ENCODE results near the gene STK38L. TPM values are rescaled to one million over a fixed set of nuclear protein-coding genes. Genes with fewer than 3 reads are reported as not detected.

STK38L gene
- total and polyA plus RNA-seq, 2 of the 8 experiments (the other 6 are each of a cell fraction or from before 2014, with no cell fraction given) = 8.1 to 63.6 TPM

DNA sequence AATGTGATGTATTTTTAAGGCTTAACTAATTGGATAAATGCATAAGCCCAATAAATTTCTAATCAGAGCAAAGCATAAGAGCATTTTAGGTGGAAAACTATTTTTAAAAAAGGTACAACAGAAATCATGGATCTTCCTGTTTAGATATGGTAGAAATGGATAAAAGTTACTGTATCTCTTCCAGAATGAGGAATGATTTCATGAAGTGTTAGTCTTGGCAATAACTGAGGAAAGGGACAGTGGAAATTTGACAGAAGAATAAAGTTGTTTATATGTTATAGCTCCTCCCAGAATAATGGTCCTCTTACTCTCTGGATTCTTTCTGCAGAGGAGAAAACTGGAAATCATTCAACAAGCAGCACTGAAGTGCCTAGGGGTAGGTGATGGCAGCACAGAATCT lies 56.1 kb downstream of the STK38L start:
- H3K79me2 ChIP-seq (ENCODE audit: control insufficient read depth in 1 of 2, insufficient read depth in 2 of 2, low read length in 2 of 2) = 0 out of 4 replicates have a peak, but pooled peaks cover 0 to 12% of the 10 kb centered on the region in 2 experiments
- H3K18ac ChIP-seq (ENCODE audit: extremely low read depth, low read length) = no peak overlapping the region
- no peaks in the 10 kb centered on the region for H3K23me2 ChIP-seq (ENCODE audit: low read depth, low read length)
- H3K14ac ChIP-seq (ENCODE audit: insufficient read length) = no peak overlapping the region
- no peak overlapping the region for H4K91ac ChIP-seq (replicated peaks; ENCODE audit: insufficient read length, low read length)
- H2BK12ac ChIP-seq (ENCODE audit: low read depth, low read length) = no peak overlapping the region
- H2AFZ ChIP-seq (ENCODE audit: low read length) = no peak overlapping the region
- no peak overlapping the region for H3K4ac ChIP-seq (replicated peaks; ENCODE audit: insufficient read length, low read depth, low read length)
- no peak overlapping the region for H2BK5ac ChIP-seq (ENCODE audit: low read depth, low read length)
- FAIRE-seq (no peak), DNase-seq (ENCODE audit: low read depth in 1 of 2, low spot score in 2 of 2) (no peak)
- no peaks in the 10 kb centered on the region for H3K9me3 ChIP-seq (ENCODE audit: insufficient read depth in 2 of 2, low read depth in 1 of 2, low read length in 1 of 2)
- H3K27ac ChIP-seq (ENCODE audit: low read depth, low read length) = no peak overlapping the region
- 0 out of 2 replicates have a peak, but pooled peaks cover 3% of the 10 kb centered on the region for H3K79me1 ChIP-seq (ENCODE audit: low read depth, low read length)
- no peak overlapping the region for H3K4me2 ChIP-seq (ENCODE audit: insufficient read depth in 1 of 2, low read depth in 2 of 2, low read length in 2 of 2)
- no peaks in the 10 kb centered on the region for H3K27me3 ChIP-seq (replicated peaks in 1 of 4; ENCODE audit: control insufficient read depth in 3 of 4, extremely low read depth in 1 of 4, insufficient read depth in 3 of 4, low read length in 3 of 4)
- H3K56ac ChIP-seq (replicated peaks; ENCODE audit: insufficient read length, low read depth, low read length) = no peak overlapping the region
- no peak overlapping the region for H3K4me3 ChIP-seq (ENCODE audit: extremely low read depth in 1 of 4, insufficient read depth in 2 of 4, low read depth in 3 of 4, low read length in 4 of 4)
- H2BK20ac ChIP-seq (ENCODE audit: low read length) = no peak overlapping the region
- H3K9ac ChIP-seq (replicated peaks in 1 of 4; ENCODE audit: extremely low read depth in 1 of 4, low read depth in 3 of 4, low read length in 3 of 4) = no peak overlapping the region
- H2BK120ac ChIP-seq (replicated peaks; ENCODE audit: low read depth, low read length) = no peak overlapping the region
- ChIA-PET CTCF (ENCODE audit: partially characterized antibody) (interaction anchor here (0.7 to 1.8 kb wide), 2 partner anchors 45 to 1165 kb away, joined by 3 read pairs; no protein-coding TSS in a partner anchor), POLR2A (ENCODE audit: partially characterized antibody) (no interaction called here)
- H3K23ac ChIP-seq (ENCODE audit: insufficient read length) = no peak overlapping the region
- no peaks in the 10 kb centered on the region for H3K4me1 ChIP-seq (replicated peaks in 1 of 4; ENCODE audit: control insufficient read depth in 3 of 4, insufficient read depth in 4 of 4, low read length in 3 of 4)
- no peak overlapping the region for H2BK15ac ChIP-seq (ENCODE audit: low read length)
- H4K5ac ChIP-seq (ENCODE audit: insufficient read length, low read depth, low read length) = no peak overlapping the region
- no peak overlapping the region for H2AK5ac ChIP-seq (ENCODE audit: low read depth, low read length)
- TF ChIP-seq NANOG (IDR thresholded peaks at IDR 0.05; ENCODE audit: insufficient read depth, low read depth, low read length, poor library complexity, severe bottlenecking) = no peak
- H4K20me1 ChIP-seq (replicated peaks in 1 of 2; ENCODE audit: control insufficient read depth in 1 of 2, insufficient read depth in 2 of 2, low read length in 2 of 2) = no peaks in the 10 kb centered on the region
- H3K36me3 ChIP-seq (ENCODE audit: control insufficient read depth in 2 of 4, insufficient read depth in 4 of 4, low read length in 3 of 4) = peaks cover 0 to 19% (median 5%) of the 10 kb centered on the region in 4 experiments; a peak in 3 of 8 replicates
- no peak overlapping the region for H4K8ac ChIP-seq (ENCODE audit: extremely low read depth, insufficient read depth, low read length)

Data from H1 (cell line).